HG02981 (cell line): ENCODE measurements around the gene CCP110.
A peak's percentile ranks its signal among the peaks of the same experiment; 100 is the strongest.

Experiments
- ATAC-seq: cut with Tn5 transposase; IDR thresholded peaks from one replicate; pipeline ENCODE4 v1.9.1; 2021; ENCODE audit warnings: mild to moderate bottlenecking, moderate library complexity; ENCODE audit not compliant: unreplicated experiment

Gene CCP110

GRCh38 chr16:19506965-19507364 lies 16.8 kb upstream of the CCP110 start:
- no peak for ATAC-seq

- no peak for ATAC-seq
These were observed 15.9 kb upstream of the CCP110 start for GRCh38 chr16:19507867-19508266.

- no peak for ATAC-seq
These were observed 11.4 kb upstream of the CCP110 start for GRCh38 chr16:19512297-19512696.

GRCh38 chr16:19513377-19514053 lies 10.2 kb upstream of the CCP110 start:
- ATAC-seq = no peak

- no peak for ATAC-seq
These were observed 8.0 kb upstream of the CCP110 start for GRCh38 chr16:19515757-19516156.

GRCh38 chr16:19517424-19518089 lies 6.2 kb upstream of the CCP110 start:
- ATAC-seq = no peak

GRCh38 chr16:19518388-19518787 lies 5.4 kb upstream of the CCP110 start:
- no peak for ATAC-seq

- ATAC-seq = no peak
These were observed 2.8 kb upstream of the CCP110 start for GRCh38 chr16:19520861-19521331.

- ATAC-seq = peak; percentile 72
These were observed 2.0 kb upstream of the CCP110 start, which contains the start of gene GDE1 for GRCh38 chr16:19521471-19522396. Gene GDE1 (minus strand): TSS chr16:19522098. CDS start chr16:19521964, 134 bp downstream.

- ATAC-seq = no peak
These were observed 1.4 kb upstream of the CCP110 start for GRCh38 chr16:19522397-19522732.

- no peak for ATAC-seq
These were observed 982 bp upstream of the CCP110 start for GRCh38 chr16:19522760-19523159.

- ATAC-seq = no peak
These were observed 571 bp upstream of the CCP110 start for GRCh38 chr16:19523184-19523558.

- no peak for ATAC-seq
These were observed 544 bp downstream of the CCP110 start for GRCh38 chr16:19524356-19524615.

GRCh38 chr16:19524616-19525384 lies 1.1 kb downstream of the CCP110 start:
- no peak for ATAC-seq

- ATAC-seq = no peak
These were observed 1.6 kb downstream of the CCP110 start for GRCh38 chr16:19525385-19525723.

GRCh38 chr16:19527161-19527560 lies 3.4 kb downstream of the CCP110 start:
- no peak for ATAC-seq

- no peak for ATAC-seq
These were observed 4.9 kb downstream of the CCP110 start for GRCh38 chr16:19528666-19529065.

- no peak for ATAC-seq
These were observed 8.9 kb downstream of the CCP110 start for GRCh38 chr16:19532601-19533000.

- no peak for ATAC-seq
These were observed 16.7 kb downstream of the CCP110 start for GRCh38 chr16:19540241-19540970.

- no peak for ATAC-seq
These were observed 18.5 kb downstream of the CCP110 start for GRCh38 chr16:19542138-19542821.
